Stimulated activated effector memory CD8-positive, alpha-beta T cell treated with anti-CD3 and anti-CD28 coated beads, Interleukin-12 subunit alpha, Interleukin-12 subunit beta, amount 100 ng/mL, for 72 hours (primary cell): ENCODE results near the gene RHBDD3.

Experiments used
- ATAC-seq: fragments of 150-1000 bp; cut with Tn5 transposase; 2 replicates; pipeline ENCODE4 v1.10.0; 2021
- DNase-seq, 2 donors: peaks; one replicate each; pipeline ENCODE4 v3.0.0; 2021 to 2022; ENCODE audit warnings: low spot score in 2 of 2
- H3K27ac Mint-ChIP-seq: one replicate; pipeline ENCODE4 v1.8.0; 2022; ENCODE audit warnings: mild to moderate bottlenecking, mixed read lengths
- H3K36me3 Mint-ChIP-seq: one replicate; pipeline ENCODE4 v1.8.0; 2022; ENCODE audit warnings: mild to moderate bottlenecking, mixed read lengths
- H3K4me1 Mint-ChIP-seq: one replicate; pipeline ENCODE4 v1.8.0; 2022; ENCODE audit warnings: mixed read lengths
- H3K4me3 Mint-ChIP-seq: one replicate; pipeline ENCODE4 v1.8.0; 2022; ENCODE audit warnings: mild to moderate bottlenecking, mixed read lengths
- H3K9me3 Mint-ChIP-seq: one replicate; pipeline ENCODE4 v1.8.0; 2022; ENCODE audit warnings: mixed read lengths

Gene RHBDD3

DNA sequence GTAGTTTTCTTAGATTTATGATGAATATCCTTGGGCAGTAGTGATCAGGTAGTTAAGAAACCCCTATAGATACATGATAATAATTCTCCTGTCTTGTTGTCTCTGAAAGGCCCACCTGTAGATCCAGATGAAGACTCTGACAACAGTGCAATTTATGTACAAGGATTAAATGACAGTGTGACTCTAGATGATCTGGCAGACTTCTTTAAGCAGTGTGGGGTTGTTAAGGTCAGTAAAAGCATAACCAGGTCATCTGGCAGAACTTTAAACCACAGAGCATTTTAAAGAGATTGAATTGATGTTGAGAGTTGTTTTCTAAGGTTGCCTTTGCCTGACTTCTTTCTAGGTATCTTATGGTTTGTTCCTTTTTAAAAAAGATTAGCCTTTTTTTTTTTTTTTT, 24.6 kb upstream of the RHBDD3 start:
- no peaks in the 10 kb centered on the region for H3K9me3 Mint-ChIP-seq
- no peak for DNase-seq
- H3K36me3 Mint-ChIP-seq, result peaks cover 100% of the 10 kb centered on the region
- no peak overlapping the region for H3K27ac Mint-ChIP-seq
- peaks cover 11% of the 10 kb centered on the region for H3K4me1 Mint-ChIP-seq
- no peak overlapping the region for H3K4me3 Mint-ChIP-seq
- no peak for ATAC-seq

DNA sequence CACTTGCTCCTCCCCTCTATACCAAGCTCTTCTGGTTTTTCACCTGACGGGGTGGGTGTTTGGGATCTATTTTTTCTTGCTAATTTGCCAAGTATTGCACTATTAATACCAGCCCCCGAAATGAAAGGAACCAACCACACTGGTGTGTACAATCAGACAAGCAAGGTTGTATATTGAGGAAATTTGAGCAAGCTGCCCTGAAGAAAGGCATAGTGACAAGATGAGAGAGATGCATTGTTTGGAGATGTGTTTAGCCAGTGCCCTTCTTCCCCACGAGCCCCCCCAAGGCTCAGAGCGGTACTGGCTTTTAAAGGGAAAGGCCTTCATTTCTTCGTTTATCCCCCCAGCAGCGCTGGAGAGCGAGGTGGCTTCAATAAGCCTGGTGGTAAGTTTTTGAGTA, 23.4 kb upstream of the RHBDD3 start:
- H3K27ac Mint-ChIP-seq, result no peak overlapping the region
- H3K9me3 Mint-ChIP-seq, result no peaks in the 10 kb centered on the region
- no peak for DNase-seq
- peaks cover 100% of the 10 kb centered on the region for H3K36me3 Mint-ChIP-seq
- no peak for ATAC-seq
- H3K4me3 Mint-ChIP-seq, result no peak overlapping the region
- peaks cover 18% of the 10 kb centered on the region for H3K4me1 Mint-ChIP-seq

DNA sequence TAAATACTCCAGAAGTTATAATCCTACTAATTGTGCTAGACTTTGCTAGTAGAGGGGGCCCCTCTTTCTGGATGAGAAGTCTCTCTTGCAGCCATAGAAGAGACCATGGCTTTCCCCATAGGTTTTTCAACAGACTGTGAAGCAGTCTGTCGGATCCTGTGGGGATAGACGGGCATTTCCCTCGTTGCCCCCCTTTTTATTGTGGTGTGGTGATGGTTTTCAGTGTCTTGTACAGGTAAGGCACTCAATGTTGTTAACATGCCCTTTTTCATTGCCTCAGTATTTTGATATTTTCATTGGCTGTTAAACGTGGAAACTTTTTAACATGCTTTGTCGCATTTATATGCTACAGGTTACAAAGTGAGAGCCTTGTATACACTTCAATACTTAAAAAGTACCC, 22.3 kb upstream of the RHBDD3 start:
- DNase-seq (no peak), ATAC-seq (no peak)
- Mint-ChIP-seq H3K36me3 (peaks cover 100% of the 10 kb centered on the region), H3K9me3 (no peaks in the 10 kb centered on the region), H3K4me1 (peaks cover 18% of the 10 kb centered on the region), H3K27ac (no peak overlapping the region), H3K4me3 (no peak overlapping the region)

DNA sequence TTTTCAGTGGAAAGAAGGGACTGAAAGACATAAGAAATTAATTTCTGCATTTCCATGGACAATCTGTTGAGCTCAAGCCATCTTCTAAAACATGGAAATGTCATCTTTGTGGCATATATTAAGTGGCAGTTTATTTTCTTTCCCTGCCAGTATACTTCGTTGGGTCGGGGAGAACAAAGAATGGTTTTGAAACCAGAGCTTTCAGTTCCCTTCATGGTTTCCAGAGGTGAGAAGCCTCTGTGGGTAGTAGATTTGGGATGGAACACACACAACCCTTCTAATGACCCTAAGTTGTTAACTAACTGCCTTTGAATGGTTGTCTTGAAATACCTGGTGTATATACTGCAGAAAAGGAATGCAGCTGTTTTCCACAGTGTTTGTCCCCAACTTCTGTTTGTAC, 21.1 kb upstream of the RHBDD3 start:
- Mint-ChIP-seq H3K4me3 (no peak overlapping the region), H3K36me3 (peaks cover 100% of the 10 kb centered on the region), H3K9me3 (no peaks in the 10 kb centered on the region), H3K4me1 (peaks cover 18% of the 10 kb centered on the region), H3K27ac (peak overlapping the region; percentile 88)
- DNase-seq (no peak), ATAC-seq (no peak)

DNA sequence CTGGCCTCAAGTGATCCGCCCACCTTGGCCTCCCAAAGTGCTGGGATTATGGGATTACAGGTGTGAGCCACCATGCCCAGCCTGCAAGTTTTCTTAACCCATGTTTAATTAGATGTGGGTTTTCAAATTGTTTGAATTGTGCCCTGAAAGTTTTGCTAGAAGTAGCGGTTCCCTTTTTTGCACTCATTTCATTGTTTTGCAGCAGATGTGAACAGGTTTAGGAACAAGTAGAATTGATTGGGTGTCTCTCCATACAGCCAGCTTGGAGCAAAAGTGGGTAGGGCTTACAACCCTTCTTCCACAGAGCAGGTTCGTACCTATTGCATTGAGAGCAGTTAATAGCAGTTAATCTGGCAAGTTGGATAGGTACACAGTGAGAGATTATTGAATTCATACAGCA, 16.4 kb upstream of the RHBDD3 start:
- DNase-seq, result no peak
- Mint-ChIP-seq H3K36me3 (peaks cover 100% of the 10 kb centered on the region), H3K9me3 (no peaks in the 10 kb centered on the region), H3K27ac (no peak overlapping the region), H3K4me1 (peaks cover 19% of the 10 kb centered on the region), H3K4me3 (no peak overlapping the region)
- ATAC-seq, result no peak

DNA sequence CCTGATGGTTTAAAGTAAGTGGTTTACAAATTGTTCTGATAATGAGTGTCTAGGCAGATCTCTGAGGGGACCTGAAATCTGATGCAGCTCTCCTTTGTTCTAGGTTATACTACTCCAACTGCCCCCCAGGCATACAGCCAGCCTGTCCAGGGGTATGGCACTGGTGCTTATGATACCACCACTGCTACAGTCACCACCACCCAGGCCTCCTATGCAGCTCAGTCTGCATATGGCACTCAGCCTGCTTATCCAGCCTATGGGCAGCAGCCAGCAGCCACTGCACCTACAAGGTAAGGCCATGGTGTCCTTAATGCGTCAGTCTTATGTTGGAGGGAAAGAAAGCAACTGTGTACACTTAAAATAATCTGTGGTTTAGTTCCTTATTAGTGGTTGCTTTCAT, 10.1 kb upstream of the RHBDD3 start:
- no peak for ATAC-seq
- Mint-ChIP-seq H3K4me3 (no peak overlapping the region), H3K27ac (peak overlapping the region; percentile 41), H3K36me3 (peaks cover 100% of the 10 kb centered on the region), H3K9me3 (no peaks in the 10 kb centered on the region), H3K4me1 (peaks cover 55% of the 10 kb centered on the region)
- no peak for DNase-seq

DNA sequence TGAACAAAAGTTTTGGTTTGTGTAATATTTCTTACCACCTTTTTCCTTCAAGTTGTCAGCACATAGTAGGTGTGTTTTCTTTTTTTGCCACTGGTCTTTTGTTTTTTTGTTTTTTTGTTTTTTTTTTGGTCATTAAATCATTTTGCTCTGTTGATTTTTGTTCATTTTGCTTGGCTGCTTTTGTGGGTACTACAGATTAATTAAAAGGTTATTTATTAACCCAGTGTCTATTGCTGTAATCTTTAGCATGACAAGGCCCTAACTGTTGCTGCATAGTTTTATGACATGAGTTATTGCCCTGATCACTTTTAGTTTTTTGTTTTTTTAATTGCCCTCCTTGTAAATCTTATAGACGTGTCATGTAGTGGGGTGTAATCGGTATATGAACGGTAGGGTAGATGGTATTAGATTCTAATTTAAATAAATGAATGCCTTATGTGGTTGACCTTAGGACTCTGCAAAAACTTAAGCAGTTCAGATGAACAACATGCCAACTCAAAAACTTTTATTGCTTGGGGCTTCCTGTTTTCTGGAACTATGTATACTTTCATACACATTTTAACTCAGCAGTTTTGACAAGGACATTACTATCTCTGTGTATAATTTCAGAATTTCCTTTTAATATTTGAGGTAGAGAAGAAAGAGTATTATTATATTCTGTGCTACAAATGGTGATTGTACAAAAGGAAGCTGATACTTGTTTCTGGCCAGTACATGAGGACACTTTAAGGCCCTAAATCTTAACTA, 8.2 kb upstream of the RHBDD3 start:
- Mint-ChIP-seq H3K36me3 (peaks cover 100% of the 10 kb centered on the region), H3K4me3 (no peak overlapping the region), H3K27ac (peak overlapping the region; percentile 71), H3K4me1 (peaks cover 73% of the 10 kb centered on the region), H3K9me3 (no peaks in the 10 kb centered on the region)
- no peak for DNase-seq
- no peak for ATAC-seq

DNA sequence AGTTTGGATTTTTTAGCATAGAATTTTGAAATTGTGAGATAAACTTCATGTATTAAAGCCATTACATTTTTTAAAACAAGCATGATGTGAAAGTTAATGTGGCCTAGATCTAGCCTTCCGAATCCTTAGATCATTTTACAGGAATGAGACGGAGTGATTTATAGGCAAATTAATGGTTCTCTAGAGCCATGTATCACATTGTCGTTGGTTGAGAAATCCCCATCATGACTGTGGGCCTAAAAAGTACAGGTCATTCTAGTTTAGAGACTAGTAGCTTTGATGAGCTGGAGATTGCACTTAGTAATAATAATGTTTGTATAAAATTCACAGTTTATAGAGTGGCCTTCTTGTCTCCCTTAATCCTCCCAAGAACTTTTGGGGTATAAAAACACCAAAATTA, 7.4 kb upstream of the RHBDD3 start:
- H3K4me3 Mint-ChIP-seq, result no peak overlapping the region
- peak overlapping the region; percentile 48 for H3K27ac Mint-ChIP-seq
- H3K9me3 Mint-ChIP-seq, result no peaks in the 10 kb centered on the region
- peaks cover 81% of the 10 kb centered on the region for H3K4me1 Mint-ChIP-seq
- no peak for ATAC-seq
- peaks cover 100% of the 10 kb centered on the region for H3K36me3 Mint-ChIP-seq
- DNase-seq, result no peak

DNA sequence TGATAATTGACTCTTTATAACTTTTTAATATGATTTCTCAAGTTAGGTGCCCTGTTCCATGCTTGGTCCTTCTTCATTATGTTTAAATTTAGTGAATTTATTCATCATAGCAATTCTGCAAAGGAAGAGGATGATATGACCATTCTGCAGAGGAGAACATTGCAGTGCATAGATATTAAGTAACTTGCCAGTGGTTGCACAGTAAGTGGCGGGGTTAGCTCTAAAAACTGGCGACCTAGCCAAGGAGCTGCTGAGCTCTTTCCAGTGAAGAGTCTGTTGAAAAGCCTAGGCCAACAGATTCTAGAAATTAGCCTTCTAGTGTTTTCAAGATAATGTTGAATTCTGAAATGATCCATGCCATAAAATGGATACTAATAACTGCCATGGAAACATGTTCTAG, 4.8 kb upstream of the RHBDD3 start:
- Mint-ChIP-seq H3K4me3 (no peak overlapping the region), H3K27ac (no peak overlapping the region)

DNA sequence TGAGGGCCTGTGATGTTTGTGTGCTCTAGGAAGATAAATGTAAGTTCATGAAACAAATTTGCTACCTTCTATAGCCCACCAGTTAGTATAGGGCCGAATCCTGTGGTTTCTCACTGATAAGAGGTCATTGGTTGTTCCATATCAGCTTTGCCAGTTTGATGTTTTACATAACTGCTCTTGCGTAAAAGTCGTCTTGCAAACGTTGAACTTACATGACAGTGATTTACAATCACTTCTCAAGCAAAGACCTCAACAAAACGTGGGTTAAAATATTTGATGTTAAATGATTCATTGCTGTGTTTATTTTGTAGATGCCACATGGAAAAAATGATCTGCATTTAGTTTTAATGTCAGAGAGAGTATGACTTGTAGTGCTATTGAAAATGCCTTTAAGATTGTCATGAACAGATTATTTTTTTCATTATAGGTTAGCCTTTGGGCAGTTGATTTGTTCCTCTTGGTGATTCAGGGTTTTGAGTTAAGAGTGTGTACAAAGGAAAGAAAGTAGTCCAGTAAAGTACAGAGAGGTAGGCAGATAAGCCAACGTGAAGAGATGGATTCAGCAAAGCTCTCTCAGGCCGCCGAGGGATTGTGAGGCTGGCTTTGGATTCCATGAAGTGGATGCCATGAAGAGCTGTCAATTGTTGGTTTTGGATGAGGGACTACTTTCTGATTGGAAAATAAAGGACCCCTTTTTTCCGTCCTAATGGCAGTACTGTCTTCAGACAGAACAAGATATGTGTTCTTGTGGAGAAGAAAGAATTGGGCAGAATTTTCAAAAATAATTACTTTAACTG, 2.9 kb upstream of the RHBDD3 start:
- Mint-ChIP-seq H3K4me3 (peak overlapping the region; percentile 89), H3K9me3 (no peaks in the 10 kb centered on the region), H3K36me3 (peaks cover 93% of the 10 kb centered on the region), H3K4me1 (peaks cover 76% of the 10 kb centered on the region), H3K27ac (peak overlapping the region; percentile 100)
- DNase-seq, result no peak
- ATAC-seq, result no peak

More for the DNA sequence above, 4.8 kb upstream of the RHBDD3 start:
- ATAC-seq (no peak), DNase-seq (no peak)
- Mint-ChIP-seq H3K36me3 (peaks cover 100% of the 10 kb centered on the region), H3K9me3 (no peaks in the 10 kb centered on the region), H3K4me1 (peaks cover 79% of the 10 kb centered on the region)

DNA sequence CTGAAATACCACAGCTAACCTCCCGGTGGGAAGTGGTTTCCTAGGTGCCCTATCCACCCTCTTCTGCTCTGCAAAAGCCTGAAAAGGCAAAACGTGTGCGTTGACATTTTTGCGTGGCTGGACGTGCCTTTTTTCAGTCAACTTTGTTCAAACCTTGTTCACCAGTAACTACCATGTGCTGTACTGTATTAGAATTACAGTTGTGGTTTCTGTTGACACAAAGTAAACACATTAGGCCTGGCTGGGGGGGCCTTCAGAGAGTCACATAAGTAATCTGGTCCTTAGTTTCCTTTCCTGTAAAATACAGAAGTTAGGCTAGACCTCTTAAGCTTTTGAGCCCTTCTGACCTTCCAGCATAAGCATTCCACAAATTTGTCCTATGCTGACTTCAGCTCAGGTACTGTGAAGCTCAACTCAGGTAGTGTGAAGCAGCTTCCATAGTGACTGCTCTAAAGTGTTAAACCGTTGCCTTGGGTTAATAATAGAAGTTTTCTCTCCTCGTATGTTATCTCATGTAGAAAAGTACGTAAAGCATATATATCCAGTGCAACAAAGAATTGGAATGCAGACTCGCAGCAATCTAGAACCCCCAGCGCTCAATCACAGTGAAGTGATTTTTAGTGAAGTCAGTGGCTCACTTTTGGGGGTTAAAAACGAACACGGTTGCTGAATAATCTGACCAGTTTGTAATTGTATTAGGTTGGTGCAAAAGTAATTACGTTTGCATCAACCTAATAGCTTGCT, 2.1 kb upstream of the RHBDD3 start:
- Mint-ChIP-seq H3K4me1 (peaks cover 68% of the 10 kb centered on the region), H3K27ac (peak overlapping the region; percentile 100), H3K9me3 (no peaks in the 10 kb centered on the region), H3K36me3 (peaks cover 87% of the 10 kb centered on the region), H3K4me3 (peak overlapping the region; percentile 89)
- no peak for DNase-seq
- no peak for ATAC-seq

DNA sequence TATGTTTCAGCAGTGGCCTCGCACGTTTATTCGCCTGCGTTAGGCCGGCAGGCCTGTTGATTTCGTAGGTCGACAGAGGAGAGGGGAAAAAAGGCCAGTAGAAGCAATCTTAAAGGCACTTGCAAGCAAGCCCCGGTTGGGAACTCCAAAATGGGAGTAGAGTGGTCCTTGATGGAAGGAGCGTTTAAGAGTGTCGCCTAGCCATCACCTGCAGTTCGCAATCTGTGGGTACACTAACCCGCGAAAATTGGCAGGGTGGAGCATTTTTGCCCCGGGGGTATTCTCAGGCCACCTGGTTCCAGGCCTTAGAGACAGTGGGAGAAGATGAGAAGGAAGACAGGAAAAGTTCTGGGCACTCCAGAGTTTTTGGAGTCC, 1.4 kb upstream of the RHBDD3 start:
- Mint-ChIP-seq H3K27ac (peak overlapping the region; percentile 100), H3K4me1 (peaks cover 61% of the 10 kb centered on the region), H3K36me3 (peaks cover 87% of the 10 kb centered on the region), H3K4me3 (peak overlapping the region; percentile 89), H3K9me3 (no peaks in the 10 kb centered on the region)
- no peak for DNase-seq
- no peak for ATAC-seq

DNA sequence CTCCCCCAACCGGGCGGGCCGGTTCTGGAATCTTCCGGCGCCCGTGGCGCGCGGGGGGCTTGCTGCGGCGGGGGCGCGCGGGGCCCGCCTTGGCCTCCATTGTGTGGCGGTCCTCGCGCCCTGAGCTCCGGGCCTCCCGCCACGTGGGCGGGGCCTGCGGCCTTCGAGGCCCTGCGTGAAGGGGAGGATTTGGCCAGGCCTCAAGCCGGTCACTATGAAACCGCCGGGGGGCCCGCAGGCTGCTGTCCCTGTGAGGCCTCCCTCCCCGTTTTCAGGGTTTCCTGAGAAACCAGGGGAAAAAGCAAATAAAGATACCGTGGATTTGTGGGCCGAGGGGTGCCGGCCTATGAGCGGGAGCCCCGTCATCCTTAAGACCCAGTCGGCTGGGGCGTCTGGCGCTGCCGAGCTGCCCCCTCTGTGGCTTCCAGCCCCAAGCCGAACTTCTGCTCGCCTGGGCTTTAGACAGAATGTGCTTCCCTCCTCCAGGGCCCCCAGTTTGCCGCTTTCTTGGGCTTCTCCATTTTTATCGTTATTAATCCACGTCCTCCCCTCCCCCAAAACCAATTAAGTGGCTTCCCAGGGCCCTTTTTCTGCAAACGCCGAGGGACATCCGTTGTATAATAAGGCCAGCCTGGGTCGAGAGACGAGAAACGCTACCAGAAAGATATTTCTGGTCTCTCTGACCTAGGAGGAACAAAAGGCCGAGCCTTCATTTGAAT, 889 bp upstream of the RHBDD3 start:
- Mint-ChIP-seq H3K4me1 (peaks cover 56% of the 10 kb centered on the region), H3K27ac (peak overlapping the region; percentile 100), H3K4me3 (peak overlapping the region; percentile 89), H3K9me3 (no peaks in the 10 kb centered on the region), H3K36me3 (peaks cover 82% of the 10 kb centered on the region)
- DNase-seq (peak in 1 of 2 donors; percentile 76), ATAC-seq (peak; percentile 46)

DNA sequence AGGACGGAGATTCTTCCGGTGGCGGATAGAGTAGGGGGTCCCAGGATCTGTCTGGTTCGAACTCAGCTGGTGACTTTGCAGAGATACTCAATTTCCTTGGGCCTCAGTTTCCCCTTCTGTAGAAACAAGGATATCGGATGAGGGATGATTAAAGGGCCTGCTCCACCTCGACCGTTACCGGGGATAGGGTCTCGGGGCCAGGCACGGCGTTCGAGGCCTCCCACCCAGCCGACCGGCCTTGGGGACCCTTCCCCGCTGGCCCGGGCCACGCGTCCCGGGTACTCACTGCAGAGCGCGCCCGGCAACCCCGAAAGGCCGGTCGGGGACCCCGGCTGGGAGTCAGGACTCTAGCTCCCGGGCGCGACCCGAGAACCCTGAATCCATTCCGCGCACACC, 321 bp downstream of the RHBDD3 start:
- peaks cover 45% of the 10 kb centered on the region for H3K4me1 Mint-ChIP-seq
- H3K36me3 Mint-ChIP-seq, result peaks cover 70% of the 10 kb centered on the region
- H3K4me3 Mint-ChIP-seq, result peak overlapping the region; percentile 89
- ATAC-seq (no peak), DNase-seq (no peak)
- no peaks in the 10 kb centered on the region for H3K9me3 Mint-ChIP-seq
- H3K27ac Mint-ChIP-seq, result peak overlapping the region; percentile 100
